Hepatic stellate cell (primary cell): ENCODE results near the gene TBCC.
"Not testable (repeated sequence)": the region's sequence is repeated elsewhere in the genome, so short reads cannot be mapped to it uniquely, and the experiment has no call there.

Experiments used
- DNase-seq: peaks from one replicate; pipeline ENCODE4 v3.0.0; 2011; ENCODE audit warnings: low spot score

Gene TBCC

DNA sequence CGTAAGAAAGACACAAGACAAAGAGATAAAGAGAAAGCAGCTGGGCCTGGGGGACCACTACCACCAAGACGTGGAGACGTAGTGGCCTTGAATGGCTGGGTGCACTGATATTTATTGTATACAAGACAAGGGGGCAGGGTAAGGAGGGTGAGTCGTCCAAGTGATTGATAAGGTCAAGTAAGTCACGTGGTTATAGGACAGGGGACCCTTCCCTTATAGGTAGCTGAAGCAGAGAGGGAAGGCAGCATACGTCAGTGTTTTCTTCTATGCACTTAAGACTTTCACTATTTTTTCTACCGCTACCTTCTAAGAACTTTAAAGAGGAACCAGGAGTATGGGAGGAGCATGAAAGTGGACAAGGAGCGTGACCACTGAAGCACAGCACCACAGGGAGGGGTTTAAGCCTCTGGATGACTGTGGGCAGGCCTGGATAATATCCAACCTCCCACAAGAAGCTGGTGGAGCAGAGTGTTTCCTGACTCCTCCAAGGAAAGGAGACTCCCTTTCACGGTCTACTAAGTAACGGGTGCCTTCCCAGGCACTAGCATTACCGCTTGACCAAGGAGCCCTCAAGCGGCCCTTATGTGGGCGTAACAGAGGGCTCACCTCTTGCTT lies 11.9 kb downstream of the TBCC start:
- not testable (repeated sequence) for DNase-seq

DNA sequence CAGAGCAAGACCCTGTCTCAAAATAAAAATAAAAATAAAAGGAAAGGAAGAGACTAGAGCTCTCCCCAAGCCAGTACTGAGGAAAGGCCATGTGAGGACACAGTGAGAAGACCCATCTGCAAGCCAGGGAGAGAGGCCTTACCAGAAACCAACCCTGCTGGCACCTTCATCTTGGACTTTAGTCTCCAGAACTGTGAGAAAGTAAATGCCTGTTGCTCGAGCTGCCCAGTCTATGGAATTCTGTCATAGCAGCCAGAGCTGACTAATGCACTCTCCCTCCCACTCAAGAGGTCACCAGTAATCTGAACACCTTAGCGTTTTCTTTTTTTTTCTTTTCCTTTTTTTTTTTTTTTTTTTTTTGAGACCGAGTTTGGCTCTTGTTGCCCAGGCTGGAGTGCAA lies 16.2 kb downstream of the TBCC start:
- DNase-seq, result no peak

DNA sequence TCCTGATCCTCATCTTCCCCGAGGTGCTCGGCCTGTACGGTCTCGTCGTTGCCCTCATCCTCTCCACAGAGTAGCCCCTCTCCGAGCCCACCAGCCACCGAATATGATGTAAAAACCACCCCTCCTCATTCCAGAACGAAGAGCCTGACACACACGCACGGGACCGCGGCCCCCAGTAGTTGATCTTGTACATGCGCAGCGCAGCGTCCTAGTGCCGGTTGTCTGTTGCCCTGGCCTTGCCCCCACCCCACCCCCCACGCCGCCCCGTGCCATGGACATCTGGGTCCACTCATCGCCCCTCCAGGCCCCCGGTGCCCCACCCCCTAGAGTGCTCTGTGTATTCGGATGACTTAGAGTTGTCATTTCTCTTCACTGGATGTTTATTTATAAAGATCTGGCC lies 18.3 kb downstream of the TBCC start:
- no peak for DNase-seq

DNA sequence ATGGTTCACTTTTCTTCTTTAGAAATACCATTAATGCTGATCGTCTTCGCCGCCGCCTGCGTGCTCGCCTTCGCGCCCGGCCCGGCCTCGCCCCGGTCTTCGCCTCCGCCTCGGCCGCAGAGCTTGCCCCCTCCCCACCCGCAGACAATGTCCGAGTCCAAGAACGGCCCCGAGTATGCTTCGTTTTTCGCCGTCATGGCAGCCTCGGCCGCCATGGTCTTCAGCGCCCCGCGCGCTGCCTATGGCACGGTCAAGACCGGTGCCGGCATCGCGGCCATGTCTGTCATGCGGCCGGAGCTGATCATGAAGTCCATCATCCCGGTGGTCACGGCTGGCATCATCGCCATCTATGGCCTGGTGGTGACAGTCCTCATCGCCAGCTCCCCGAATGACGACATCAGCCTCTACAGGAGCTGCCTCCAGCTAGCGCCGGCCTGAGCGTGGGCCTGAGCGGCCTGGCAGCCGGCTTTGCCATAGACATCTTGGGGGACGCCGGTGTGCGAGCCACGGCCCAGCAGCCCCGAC lies 18.8 kb downstream of the TBCC start:
- DNase-seq, result no peak

DNA sequence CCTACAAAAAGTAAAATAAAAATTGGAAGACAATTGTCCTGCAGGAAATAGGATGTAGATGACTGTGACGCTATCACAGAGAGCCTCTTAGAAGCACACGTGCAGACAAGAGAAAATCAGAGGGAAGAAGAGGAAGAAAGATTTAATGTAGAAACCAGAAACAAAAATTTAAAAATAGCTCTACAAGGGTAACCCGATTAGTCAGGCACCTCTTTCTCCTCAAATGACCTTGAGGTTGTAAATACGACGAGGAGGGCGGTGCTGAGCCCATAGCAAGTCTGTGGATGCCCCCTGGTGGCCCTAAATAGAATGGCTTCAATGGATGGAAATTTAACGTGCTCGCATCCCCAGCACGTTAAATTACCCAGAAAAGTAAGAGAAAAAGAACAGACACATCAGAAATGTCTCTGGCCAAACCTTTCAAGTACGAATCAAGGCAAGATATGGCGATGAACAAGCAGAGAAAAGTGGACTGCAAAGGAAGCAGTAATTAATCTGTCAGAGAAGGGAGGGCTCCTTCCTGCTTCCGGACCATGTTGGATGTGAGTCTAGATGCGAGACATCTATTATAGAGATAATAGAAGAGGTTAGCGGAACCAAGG lies 19.3 kb downstream of the TBCC start:
- peak; percentile 79 for DNase-seq

DNA sequence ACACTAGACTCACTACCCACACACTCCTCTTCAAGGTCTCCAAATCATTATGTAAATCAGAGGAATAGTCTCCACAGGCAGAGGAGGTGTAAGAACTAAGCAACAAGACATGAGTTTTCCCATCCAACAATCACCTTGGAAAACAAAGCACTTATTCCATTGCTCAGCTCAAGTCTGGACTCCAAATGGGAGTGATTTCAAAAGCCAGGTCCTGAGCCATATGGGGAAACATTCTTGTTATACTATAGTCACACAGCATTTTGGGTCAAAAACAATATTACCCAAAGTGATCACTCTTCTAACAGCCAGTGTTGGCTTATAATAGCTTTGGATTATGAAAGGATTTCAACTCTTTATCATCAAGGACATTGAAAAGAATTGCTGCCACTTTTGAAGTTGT lies 19.9 kb downstream of the TBCC start:
- DNase-seq, result no peak

DNA sequence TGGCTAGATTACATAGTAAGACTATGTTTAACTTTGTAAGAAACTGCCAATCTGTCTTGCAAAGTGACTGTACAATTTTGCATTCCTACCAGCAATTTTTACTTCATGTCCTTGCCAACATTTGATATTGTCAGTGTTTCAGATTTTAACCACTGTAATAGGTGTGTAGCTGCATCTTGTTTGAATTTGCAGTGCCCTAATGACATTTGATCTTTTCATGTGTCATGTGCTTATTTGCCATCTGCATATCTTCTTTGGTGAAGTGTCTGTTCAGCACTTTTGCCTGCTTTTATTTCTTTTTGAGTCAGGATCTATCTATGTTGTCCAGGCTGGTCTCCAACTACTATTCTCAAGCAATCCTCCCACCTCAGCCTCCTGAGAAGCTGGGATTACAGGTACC lies 21.1 kb downstream of the TBCC start:
- no peak for DNase-seq

DNA sequence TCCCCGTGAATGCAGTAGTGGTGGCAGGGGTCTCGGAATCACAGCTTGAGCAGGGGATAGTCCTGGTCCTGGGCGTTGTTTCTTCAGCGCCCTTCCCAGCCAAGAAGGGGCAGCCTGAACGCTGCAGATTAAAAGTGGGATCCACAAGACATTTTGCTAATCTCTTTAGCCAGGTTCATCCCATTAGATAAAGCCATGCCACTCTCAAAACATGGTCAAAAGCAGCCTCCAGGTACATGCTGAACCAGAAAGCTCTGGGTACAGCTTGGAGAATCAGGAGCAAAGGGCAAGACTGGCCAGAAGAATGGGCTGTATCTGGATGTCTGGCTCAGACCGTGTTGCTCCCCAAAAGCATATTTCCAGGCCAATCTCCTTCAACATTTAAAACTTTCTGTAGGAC lies 23.4 kb downstream of the TBCC start, which contains the start of gene PRPH2:
Gene PRPH2 (minus strand): TSS at position 101 of the 400 bp plus-strand sequence. CDS start 263 bp downstream, outside the sequence.
- no peak for DNase-seq

DNA sequence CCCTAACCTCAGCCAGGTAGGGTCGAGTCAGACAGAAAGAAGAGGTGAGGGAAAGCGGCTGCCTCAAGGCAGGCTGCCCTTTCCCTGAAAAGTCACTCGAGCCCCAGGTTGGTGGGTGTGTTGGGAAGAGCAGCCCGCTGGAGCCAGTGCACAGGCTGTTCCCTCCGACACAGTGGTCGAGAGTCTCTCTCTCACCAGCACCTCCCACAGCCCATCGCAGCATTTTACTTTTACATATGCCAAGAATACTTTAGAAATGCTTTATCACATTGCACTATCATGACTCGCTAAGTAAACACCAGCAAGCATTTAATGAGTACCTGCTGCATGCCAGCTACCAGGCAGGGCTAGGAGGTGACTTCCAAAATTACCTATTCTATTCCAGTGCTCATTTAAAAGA lies 25.2 kb downstream of the TBCC start:
- DNase-seq, result no peak

DNA sequence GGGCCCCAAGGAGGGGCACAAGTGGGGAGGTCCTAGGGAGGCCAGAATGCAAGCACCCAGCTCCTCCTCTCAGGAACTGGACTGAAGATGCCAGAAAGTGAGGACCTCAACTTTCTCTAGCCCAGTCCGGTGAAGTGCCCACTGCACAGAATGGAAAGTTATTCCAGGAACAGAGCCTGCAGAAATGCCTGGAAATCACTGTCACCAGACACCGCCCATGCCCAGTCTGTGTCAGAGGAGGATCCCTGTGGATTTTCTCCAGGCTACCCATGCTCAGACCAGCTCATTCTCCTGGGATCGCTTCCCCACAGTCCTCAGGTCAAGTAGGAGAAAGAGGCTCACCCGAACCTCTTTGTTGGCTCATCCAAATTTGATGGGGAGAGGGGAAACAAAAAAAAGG lies 30.0 kb downstream of the TBCC start:
- no peak for DNase-seq

DNA sequence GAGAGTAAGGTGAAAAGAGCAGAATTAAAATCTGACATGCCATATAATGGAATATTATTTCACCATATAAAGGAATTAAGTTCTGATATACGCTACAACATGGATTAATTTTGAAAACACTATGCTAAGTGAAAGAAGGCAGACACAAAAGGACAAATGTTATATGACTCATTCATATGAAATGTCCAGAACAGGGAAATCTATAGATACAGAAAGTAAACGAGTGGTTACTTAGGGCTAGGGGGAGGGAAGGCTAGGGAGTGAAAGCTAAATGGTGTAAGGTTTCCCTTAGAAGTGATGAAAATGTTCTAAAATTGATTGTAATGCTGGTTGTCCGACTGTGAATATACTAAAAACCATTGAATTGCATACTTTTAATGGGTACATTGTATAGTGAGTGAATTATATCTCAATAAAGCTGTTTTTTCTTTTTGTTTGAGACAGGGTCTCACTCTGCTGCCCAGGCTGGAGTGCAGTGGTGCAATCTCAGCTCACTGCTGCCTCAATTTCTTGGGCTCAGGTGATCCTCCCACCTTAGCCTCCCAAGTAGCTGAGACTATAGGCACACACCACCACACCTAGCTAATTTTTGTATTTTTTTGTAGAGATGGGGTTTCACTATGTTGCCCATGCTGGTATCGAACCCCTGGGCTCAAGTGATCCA lies 31.7 kb downstream of the TBCC start:
- DNase-seq, result peak; percentile 38

DNA sequence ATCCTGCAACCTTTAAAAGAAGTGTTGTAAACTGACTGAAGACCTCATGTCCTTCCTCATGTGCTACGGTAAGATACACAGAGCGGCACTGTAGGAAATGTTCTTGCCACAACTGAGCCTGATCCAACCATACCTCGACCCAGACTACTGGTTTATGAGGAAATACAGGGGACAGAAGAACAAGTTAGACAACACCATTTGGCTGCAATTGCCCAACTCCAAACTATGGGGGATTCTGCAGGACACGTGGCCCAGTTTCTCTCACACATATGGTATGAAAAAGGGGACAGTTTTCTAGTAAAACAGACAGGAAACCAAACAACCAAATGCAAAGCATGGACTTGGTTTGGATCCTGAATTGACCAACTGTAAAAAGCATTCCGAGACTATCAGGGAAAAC lies 34.0 kb downstream of the TBCC start:
- DNase-seq, result no peak

DNA sequence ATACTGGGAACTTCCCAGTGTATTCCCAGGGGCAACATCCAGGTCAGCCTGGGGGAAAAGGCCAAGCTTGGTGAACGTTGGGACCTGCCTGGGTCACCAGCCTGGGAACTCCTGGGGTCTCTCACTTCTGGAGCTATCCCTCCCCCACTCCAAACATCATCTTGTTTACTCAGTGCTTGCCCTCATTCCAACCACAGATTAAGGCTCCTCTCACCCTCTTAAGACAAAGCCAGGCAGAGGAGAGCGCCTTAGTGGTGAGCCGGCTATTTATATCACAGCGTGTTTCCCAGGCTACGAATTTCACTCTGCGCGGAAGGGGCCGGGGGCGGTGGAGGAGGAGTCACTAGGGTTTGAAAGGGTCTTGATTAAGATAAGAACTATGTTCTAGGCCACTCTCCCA lies 35.6 kb downstream of the TBCC start:
- DNase-seq, result peak; percentile 47

DNA sequence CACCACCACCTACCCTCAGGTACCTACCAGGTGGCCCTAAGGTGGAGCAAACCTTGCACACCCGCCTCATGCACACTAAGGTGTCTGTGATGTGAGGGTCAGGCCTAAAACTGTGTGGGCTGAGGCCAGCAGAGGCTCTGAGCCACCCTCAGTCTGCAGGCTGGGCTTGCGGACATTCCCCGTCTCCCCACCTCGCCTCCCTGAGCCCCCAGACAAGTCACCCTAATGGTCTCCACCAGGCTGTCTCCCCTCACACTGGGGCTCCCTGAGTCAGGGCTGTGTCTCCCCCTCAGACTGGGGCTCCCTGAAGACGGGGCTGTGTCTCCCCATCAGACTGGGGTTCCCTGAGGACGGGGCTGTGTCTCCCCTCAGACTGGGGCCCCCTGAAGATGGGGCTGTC lies 36.0 kb downstream of the TBCC start:
- no peak for DNase-seq

DNA sequence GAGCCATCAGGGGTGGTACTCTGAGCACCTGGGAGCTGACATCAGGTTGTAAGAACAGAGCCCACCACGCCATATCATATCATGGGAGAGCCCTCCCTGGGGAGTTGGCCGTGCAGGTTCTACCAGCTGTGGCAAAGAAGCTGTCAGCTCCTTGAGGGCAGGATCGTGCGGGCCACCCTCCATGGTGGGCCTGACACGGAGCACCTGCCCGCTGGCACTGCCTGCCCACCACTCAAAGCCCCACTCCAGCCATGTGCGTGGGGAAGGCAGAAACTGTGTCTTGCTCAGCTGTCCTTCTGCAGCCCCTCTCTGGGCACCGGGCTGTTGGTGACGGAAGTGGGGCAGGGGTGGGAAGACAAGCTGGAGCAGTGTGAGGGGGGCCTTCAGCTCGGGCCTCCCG lies 37.8 kb downstream of the TBCC start:
- DNase-seq, result no peak

DNA sequence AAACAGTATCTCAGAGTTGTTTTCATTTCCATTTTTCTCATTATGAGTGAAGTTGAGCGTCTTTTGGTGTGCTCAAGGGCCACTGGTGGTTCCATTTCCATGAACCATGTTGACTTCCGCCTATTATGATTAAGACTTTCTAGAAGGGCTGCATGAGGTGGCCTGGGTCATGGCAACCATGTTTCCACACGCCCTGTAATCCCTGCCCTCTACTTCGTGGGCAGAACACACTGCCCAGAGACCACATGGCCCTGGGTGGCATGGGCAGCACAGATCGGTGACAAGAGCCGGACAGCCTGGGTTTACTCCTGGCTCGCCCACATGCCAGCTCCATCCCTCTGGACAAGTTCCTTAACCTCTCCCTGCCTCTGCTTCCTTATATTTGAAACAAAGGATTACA lies 38.3 kb downstream of the TBCC start:
- no peak for DNase-seq

DNA sequence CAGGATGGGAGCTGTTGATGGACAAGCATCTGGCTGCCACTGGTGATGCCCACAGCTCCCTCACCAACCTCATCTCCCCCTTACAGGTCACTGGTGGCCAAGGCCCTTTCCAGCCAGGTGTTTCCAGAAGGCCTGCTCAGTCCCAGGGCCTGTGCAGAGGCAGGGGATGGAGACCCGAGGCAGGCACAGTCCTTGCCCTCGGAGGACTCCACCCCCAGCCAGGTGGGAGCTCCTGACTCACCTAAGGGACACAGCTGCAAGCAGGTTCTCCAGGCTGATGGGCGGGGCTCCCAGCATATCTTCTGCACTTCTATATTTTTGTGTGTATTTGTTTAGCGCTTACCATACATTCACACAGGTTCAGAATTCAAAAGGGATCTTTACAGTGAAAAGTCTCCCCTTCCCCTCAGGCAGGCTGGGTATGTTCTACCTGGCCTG lies 40.9 kb downstream of the TBCC start:
- no peak for DNase-seq

DNA sequence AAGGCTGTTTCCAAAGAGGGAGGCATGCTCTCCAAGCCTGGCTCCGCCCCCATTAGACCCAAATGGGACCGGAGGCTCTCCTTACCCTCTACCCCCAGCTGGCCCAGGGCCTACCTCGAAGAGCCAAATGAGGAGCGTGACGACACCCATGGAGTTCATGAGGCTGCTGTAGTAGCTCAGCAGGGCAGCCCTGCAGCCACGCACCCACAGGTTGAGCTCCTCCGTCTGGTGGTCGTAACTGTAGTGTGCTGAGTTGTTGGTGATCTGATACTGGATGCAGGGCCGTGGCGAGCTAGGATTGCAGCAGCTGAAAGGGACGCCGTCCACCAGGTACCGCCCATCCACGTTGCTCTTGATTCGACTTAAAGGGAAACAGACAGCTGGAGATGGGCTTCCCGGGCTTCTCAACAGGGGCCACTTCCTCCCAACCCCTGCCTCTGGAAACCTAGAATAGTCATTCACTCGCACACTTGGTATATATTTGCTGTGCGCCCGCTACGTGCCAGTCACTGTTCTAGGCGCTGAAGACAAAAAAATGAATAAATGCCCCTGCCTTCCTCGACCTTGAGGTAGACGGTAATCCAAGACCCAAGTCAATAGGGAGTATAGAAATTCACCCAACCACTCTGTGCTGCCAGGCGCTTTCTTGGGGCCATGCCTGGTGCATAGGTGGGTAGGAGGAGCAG lies 41.5 kb downstream of the TBCC start:
- no peak for DNase-seq

DNA sequence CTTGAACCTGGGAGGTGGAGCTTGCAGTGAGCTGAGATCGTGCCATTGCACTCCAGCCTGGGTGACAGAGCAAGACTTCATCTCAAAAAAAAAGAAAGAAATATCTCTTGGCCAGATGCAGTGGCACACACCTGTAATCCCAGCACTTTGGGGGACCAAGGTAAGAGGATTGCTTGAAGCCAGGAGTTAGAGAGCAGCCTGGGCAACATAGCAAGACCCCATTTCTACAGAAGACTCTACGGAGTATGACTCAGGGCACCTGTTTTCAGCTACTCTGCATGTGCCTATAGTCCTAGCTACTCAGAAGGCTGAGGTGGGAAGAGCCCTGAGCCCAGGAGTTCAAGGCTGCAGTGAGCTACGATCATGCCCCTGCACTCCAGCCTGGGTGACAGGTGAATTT lies 43.1 kb downstream of the TBCC start:
- not testable (repeated sequence) for DNase-seq

DNA sequence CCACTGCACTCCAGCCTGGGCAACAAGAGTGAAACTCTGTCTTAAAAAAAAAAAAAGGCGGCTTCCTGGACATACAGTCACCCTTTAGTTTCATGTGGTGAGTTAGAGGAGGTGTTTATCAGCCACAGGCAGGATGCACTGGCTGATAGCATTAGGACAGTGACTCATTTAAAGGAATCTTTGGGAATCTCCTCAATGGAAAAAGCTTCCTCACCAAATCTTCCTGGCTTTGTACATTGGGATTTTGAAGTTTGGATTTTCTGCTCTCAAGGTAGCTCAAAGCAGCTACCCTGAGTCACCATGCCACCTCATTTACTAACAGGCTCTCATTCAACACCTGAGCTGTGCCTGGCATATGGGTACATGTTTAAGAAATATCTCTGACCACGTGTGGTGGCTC lies 43.7 kb downstream of the TBCC start:
- DNase-seq, result peak; percentile 61

DNA sequence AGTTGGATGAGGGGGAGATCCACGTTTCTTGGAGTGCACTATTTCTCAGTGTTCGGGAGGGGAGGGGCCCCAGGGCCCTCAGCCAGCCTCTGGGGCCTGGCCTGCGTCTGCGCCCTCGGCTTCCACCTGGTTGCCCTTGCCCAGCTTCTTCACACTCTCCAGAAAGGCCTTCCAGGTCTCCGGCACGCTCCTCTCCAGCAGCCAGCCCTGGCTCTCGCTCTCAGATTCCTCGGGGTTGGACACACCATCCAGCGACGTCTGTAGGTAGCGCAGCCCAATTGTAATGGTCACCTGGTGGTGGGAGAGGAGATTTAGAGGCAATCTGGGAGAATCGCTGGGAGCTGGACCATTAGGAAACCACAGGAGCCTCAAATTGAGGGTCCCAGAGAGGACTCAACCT lies 47.7 kb downstream of the TBCC start:
- no peak for DNase-seq

DNA sequence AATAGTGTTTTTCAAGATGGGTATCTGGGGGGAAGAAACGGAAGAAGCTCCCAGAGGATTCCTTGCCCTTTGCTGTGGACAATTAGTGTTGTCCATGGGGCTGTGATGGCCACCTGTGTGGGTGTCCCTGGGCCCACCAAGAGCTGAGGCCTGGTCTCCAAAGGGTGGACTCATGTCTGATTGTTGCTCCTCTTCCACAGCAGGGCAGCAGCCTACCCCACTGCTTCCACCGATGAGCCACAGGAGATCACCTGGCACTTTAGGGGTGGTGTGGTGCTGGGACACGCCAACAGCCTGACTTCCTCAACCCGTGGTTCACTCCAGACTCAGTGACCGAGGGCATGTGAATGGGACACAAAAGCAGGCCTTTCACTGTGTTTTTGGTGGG lies 48.6 kb downstream of the TBCC start:
- no peak for DNase-seq
